Loucy (cell line): ENCODE data around the gene FAM120AOS.

Source experiments
- CTCF ChIP-seq: fragments of 200-600 bp; sonication (generic); conservative IDR thresholded peaks from 2 replicates; pipeline ENCODE4 v1.5.1; 2014; ENCODE audit warnings: mild to moderate bottlenecking, antibody characterized with exemption, low read length
- EZH2phosphoT487 ChIP-seq: fragments of 200-600 bp; IDR thresholded peaks from 2 replicates; pipeline ENCODE4 v1.6.1; 2018; ENCODE audit warnings: antibody characterized with exemption, mild to moderate bottlenecking, moderate library complexity, borderline replicate concordance

- TF ChIP-seq CTCF, result no peak
- no peak for TF ChIP-seq EZH2phosphoT487
These were observed 11.0 kb upstream of the FAM120AOS start for GRCh38 chr9:93464395-93464794.
